Measurements from ENCODE around the gene KRCC1.
"Not testable (repeated sequence)": the region's sequence is repeated elsewhere in the genome, so short reads cannot be mapped to it uniquely, and the experiment has no call there.

DNA sequence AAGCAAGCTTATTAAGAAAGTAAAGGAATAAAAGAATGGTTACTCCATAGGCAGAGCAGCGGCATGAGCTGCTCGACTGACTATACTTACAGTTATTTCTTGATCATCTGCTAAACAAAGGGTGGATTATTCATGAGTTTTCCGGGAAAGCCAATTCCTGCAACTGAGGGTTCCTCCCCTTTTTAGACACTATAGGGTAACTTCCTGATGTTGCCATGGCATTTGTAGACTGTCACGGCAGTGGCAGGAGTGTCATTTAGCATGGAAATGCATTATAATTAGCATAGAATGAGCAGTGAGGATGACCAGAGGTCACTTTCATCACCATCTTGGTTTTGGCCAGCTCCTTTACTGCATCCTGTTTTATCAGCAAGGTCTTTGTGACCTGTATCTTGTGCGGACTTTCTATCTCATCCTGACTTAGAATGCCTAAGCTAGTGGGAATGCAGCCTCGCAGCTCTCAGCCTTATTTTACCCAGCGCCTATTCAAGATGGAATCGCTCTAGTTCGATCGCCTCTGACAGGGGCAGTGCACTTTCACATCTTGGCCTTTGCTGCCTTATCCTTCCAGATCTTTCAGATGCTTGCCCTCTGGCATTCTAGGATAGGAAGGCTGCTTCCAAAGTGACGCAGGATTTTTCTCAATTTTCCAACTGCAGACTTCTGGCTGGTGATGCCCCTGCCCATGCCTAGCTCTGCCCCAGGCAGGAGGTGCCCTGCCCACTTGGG lies 37.3 kb downstream of the KRCC1 start:
- TF ChIP-seq, protein P1, sequence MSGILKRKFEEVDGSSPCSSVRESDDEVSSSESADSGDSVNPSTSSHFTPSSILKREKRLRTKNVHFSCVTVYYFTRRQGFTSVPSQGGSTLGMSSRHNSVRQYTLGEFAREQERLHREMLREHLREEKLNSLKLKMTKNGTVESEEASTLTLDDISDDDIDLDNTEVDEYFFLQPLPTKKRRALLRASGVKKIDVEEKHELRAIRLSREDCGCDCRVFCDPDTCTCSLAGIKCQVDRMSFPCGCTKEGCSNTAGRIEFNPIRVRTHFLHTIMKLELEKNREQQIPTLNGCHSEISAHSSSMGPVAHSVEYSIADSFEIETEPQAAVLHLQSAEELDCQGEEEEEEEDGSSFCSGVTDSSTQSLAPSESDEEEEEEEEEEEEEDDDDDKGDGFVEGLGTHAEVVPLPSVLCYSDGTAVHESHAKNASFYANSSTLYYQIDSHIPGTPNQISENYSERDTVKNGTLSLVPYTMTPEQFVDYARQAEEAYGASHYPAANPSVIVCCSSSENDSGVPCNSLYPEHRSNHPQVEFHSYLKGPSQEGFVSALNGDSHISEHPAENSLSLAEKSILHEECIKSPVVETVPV (CRISPR knock-in tag; IDR thresholded peaks at IDR 0.05) = not testable (repeated sequence)
- TF ChIP-seq, protein P2, sequence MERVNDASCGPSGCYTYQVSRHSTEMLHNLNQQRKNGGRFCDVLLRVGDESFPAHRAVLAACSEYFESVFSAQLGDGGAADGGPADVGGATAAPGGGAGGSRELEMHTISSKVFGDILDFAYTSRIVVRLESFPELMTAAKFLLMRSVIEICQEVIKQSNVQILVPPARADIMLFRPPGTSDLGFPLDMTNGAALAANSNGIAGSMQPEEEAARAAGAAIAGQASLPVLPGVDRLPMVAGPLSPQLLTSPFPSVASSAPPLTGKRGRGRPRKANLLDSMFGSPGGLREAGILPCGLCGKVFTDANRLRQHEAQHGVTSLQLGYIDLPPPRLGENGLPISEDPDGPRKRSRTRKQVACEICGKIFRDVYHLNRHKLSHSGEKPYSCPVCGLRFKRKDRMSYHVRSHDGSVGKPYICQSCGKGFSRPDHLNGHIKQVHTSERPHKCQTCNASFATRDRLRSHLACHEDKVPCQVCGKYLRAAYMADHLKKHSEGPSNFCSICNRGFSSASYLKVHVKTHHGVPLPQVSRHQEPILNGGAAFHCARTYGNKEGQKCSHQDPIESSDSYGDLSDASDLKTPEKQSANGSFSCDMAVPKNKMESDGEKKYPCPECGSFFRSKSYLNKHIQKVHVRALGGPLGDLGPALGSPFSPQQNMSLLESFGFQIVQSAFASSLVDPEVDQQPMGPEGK (CRISPR knock-in tag; IDR thresholded peaks at IDR 0.05; ENCODE audit: borderline replicate concordance) = not testable (repeated sequence)
- TF ChIP-seq TCF4 (CRISPR knock-in tag; IDR thresholded peaks at IDR 0.05; ENCODE audit: borderline replicate concordance); RARB (CRISPR knock-in tag; IDR thresholded peaks at IDR 0.05); ZFP30 (CRISPR knock-in tag; IDR thresholded peaks at IDR 0.05); GLIS3 (CRISPR knock-in tag; IDR thresholded peaks at IDR 0.05); BACH2 (CRISPR knock-in tag; IDR thresholded peaks at IDR 0.05; ENCODE audit: borderline replicate concordance); ARNTL (CRISPR knock-in tag; IDR thresholded peaks at IDR 0.05; ENCODE audit: borderline replicate concordance, low read depth); ZFP3 (CRISPR knock-in tag; IDR thresholded peaks at IDR 0.05): not testable (repeated sequence)
- TF ChIP-seq, protein P3, sequence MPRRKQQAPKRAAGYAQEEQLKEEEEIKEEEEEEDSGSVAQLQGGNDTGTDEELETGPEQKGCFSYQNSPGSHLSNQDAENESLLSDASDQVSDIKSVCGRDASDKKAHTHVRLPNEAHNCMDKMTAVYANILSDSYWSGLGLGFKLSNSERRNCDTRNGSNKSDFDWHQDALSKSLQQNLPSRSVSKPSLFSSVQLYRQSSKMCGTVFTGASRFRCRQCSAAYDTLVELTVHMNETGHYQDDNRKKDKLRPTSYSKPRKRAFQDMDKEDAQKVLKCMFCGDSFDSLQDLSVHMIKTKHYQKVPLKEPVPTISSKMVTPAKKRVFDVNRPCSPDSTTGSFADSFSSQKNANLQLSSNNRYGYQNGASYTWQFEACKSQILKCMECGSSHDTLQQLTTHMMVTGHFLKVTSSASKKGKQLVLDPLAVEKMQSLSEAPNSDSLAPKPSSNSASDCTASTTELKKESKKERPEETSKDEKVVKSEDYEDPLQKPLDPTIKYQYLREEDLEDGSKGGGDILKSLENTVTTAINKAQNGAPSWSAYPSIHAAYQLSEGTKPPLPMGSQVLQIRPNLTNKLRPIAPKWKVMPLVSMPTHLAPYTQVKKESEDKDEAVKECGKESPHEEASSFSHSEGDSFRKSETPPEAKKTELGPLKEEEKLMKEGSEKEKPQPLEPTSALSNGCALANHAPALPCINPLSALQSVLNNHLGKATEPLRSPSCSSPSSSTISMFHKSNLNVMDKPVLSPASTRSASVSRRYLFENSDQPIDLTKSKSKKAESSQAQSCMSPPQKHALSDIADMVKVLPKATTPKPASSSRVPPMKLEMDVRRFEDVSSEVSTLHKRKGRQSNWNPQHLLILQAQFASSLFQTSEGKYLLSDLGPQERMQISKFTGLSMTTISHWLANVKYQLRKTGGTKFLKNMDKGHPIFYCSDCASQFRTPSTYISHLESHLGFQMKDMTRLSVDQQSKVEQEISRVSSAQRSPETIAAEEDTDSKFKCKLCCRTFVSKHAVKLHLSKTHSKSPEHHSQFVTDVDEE (CRISPR knock-in tag; IDR thresholded peaks at IDR 0.05) = not testable (repeated sequence)
- TF ChIP-seq, protein P4, sequence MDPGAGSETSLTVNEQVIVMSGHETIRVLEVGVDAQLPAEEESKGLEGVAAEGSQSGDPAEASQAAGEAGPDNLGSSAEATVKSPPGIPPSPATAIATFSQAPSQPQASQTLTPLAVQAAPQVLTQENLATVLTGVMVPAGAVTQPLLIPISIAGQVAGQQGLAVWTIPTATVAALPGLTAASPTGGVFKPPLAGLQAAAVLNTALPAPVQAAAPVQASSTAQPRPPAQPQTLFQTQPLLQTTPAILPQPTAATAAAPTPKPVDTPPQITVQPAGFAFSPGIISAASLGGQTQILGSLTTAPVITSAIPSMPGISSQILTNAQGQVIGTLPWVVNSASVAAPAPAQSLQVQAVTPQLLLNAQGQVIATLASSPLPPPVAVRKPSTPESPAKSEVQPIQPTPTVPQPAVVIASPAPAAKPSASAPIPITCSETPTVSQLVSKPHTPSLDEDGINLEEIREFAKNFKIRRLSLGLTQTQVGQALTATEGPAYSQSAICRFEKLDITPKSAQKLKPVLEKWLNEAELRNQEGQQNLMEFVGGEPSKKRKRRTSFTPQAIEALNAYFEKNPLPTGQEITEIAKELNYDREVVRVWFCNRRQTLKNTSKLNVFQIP (CRISPR knock-in tag; IDR thresholded peaks at IDR 0.05; ENCODE audit: borderline replicate concordance, low read depth) = not testable (repeated sequence)
- TF ChIP-seq, protein P5, sequence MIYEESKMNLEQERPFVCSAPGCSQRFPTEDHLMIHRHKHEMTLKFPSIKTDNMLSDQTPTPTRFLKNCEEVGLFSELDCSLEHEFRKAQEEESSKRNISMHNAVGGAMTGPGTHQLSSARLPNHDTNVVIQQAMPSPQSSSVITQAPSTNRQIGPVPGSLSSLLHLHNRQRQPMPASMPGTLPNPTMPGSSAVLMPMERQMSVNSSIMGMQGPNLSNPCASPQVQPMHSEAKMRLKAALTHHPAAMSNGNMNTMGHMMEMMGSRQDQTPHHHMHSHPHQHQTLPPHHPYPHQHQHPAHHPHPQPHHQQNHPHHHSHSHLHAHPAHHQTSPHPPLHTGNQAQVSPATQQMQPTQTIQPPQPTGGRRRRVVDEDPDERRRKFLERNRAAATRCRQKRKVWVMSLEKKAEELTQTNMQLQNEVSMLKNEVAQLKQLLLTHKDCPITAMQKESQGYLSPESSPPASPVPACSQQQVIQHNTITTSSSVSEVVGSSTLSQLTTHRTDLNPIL (CRISPR knock-in tag; IDR thresholded peaks at IDR 0.05; ENCODE audit: low read depth) = not testable (repeated sequence)

All from SK-N-SH treated with all-trans-retinoic acid at 6 μM for 48 hours (cell line).